PC-3 (cell line): ENCODE results near the gene TBX2.

ENCODE experiments used
- EZH2 ChIP-seq: fragments of 300-600 bp; sonication (generic); IDR thresholded peaks from one replicate; pipeline ENCODE4 v1.6.1; 2017; ENCODE audit warnings: antibody characterized with exemption, mild to moderate bottlenecking, low read length; ENCODE audit not compliant: unreplicated experiment
- EZH2phosphoT487 ChIP-seq: fragments of 300-600 bp; sonication (generic); IDR thresholded peaks from 2 replicates; pipeline ENCODE4 v1.6.1; 2018; ENCODE audit warnings: mild to moderate bottlenecking, antibody characterized with exemption, low read length, borderline replicate concordance
- TF ChIP-seq, protein P1 (sequence below): fragments of 300-600 bp; sonication (generic); conservative IDR thresholded peaks from 2 replicates; pipeline ENCODE4 v1.5.1; 2017; ENCODE audit warnings: antibody characterized with exemption, low read depth, mild to moderate bottlenecking, low read length

GRCh38 chr17:61394630-61395408 is 4.8 kb upstream of the TBX2 start:
- TF ChIP-seq EZH2phosphoT487 (no peak), EZH2 (no peak)
- TF ChIP-seq, protein P1, sequence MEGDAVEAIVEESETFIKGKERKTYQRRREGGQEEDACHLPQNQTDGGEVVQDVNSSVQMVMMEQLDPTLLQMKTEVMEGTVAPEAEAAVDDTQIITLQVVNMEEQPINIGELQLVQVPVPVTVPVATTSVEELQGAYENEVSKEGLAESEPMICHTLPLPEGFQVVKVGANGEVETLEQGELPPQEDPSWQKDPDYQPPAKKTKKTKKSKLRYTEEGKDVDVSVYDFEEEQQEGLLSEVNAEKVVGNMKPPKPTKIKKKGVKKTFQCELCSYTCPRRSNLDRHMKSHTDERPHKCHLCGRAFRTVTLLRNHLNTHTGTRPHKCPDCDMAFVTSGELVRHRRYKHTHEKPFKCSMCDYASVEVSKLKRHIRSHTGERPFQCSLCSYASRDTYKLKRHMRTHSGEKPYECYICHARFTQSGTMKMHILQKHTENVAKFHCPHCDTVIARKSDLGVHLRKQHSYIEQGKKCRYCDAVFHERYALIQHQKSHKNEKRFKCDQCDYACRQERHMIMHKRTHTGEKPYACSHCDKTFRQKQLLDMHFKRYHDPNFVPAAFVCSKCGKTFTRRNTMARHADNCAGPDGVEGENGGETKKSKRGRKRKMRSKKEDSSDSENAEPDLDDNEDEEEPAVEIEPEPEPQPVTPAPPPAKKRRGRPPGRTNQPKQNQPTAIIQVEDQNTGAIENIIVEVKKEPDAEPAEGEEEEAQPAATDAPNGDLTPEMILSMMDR, result no peak
